ENCODE measurements around the gene KCNAB2. TPM values are rescaled to one million over a fixed set of nuclear protein-coding genes. Genes with fewer than 3 reads are reported as not detected.

KCNAB2 gene
- total RNA-seq, 4 donors from 2014 or later, result 10.9 to 12.6 (median 11.7) TPM

DNA sequence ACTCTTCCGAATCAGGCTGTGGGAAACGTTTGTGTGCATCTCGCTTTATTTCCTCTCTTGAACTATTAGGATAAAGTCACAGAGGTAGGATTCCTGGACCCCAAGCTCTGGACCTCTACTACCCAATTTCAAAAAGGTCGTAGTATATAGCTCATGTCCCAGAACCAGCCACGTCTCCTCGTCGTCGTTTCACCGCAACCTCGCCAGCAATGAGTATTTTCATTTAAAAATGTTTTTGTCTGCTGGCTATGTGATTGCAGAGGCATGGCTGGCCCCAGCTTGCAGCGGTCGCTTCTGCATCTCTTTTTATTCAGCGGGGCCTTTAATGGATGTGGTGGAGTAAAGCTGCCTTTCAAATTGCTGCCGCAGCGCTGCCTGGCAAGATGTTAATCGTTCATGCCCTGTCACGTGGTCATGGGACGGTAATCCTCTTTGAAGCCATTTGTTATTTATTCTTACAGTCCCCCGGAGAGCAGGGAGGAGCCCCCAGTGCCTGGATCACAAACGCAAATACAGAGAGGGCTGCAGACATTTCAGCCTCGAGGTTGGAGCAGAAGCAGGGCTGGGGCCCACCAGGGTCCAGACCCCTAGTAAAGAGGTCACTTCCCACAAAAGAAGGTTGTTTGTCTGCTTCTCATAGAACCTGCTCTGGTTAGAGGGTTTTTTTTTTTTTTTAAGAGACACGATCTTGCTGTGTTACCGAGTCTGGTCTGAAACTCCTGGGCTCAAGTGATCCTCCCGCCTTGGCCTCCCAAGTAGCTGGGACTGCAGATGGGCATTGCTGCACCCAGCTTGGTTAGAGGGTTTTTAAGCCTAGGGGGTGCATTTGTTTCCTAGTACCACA, 41.9 kb upstream of the KCNAB2 start:
- Histone ChIP-seq H3K9me3 (no peaks in the 10 kb centered on the region), H3K36me3 (no peaks in the 10 kb centered on the region), H3K27ac (no peak overlapping the region), H3K4me3 (no peak overlapping the region), H3K4me1 (no peaks in the 10 kb centered on the region), H3K27me3 (no peaks in the 10 kb centered on the region)
- no peak for ATAC-seq
- WGBS, 2 donors (ENCODE audit: low coverage in 1 of 2), result 68 to 82% methylated on average over 13 to 15 of the region's 24 CpGs
- TF ChIP-seq POLR2AphosphoS5 (IDR thresholded peaks at IDR 0.05) (no peak), POLR2A (IDR thresholded peaks at IDR 0.05) (no peak), EP300 (IDR thresholded peaks at IDR 0.05) (no peak)
- TF ChIP-seq, protein P1, sequence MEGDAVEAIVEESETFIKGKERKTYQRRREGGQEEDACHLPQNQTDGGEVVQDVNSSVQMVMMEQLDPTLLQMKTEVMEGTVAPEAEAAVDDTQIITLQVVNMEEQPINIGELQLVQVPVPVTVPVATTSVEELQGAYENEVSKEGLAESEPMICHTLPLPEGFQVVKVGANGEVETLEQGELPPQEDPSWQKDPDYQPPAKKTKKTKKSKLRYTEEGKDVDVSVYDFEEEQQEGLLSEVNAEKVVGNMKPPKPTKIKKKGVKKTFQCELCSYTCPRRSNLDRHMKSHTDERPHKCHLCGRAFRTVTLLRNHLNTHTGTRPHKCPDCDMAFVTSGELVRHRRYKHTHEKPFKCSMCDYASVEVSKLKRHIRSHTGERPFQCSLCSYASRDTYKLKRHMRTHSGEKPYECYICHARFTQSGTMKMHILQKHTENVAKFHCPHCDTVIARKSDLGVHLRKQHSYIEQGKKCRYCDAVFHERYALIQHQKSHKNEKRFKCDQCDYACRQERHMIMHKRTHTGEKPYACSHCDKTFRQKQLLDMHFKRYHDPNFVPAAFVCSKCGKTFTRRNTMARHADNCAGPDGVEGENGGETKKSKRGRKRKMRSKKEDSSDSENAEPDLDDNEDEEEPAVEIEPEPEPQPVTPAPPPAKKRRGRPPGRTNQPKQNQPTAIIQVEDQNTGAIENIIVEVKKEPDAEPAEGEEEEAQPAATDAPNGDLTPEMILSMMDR (IDR thresholded peaks at IDR 0.05), result no peak

DNA sequence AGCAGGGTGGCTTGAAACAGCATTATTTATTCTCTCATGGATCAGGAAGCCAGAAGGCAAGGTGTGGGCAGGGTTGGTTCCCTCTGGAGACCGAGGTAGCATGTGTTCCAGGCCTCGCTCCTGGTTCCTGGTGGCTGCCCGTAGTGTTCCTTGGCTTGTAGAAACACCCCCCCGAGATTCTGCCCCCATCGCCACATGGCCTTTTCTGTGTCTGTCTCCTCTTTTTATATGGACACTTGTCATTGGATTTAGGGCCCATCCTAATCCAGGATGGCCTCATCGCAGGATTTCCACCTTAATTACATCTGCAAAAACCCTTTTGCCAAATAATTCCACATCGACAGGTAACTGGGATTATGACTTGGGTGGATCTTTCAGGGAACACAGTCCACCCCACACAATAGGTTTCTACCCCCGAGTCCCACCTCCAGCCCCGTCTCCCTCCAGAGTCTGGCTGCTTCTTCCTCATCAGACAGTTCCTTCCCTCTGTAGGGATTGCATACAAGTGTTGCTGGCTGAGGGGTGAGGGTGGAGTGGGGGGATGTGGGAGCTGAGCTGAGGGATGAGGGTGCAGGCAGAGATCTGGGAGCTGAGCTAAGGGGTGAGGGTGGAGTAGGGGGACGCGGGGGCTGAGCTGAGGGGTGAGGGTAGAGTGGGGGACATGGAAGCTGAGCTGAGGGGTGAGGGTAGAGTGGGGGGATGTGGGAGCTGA, 41.1 kb upstream of the KCNAB2 start:
- Histone ChIP-seq H3K9me3 (no peaks in the 10 kb centered on the region), H3K27ac (no peak overlapping the region), H3K36me3 (no peaks in the 10 kb centered on the region), H3K27me3 (no peaks in the 10 kb centered on the region), H3K4me3 (no peak overlapping the region), H3K4me1 (no peaks in the 10 kb centered on the region)
- TF ChIP-seq, protein P1 (IDR thresholded peaks at IDR 0.05), result no peak
- TF ChIP-seq POLR2AphosphoS5 (IDR thresholded peaks at IDR 0.05), result no peak
- WGBS, 2 donors (ENCODE audit: low coverage in 1 of 2), result 93% methylated on average over 4 of the region's 11 CpGs; no CpG with 5 or more reads in 1 of the 2 donors
- no peak for ATAC-seq

DNA sequence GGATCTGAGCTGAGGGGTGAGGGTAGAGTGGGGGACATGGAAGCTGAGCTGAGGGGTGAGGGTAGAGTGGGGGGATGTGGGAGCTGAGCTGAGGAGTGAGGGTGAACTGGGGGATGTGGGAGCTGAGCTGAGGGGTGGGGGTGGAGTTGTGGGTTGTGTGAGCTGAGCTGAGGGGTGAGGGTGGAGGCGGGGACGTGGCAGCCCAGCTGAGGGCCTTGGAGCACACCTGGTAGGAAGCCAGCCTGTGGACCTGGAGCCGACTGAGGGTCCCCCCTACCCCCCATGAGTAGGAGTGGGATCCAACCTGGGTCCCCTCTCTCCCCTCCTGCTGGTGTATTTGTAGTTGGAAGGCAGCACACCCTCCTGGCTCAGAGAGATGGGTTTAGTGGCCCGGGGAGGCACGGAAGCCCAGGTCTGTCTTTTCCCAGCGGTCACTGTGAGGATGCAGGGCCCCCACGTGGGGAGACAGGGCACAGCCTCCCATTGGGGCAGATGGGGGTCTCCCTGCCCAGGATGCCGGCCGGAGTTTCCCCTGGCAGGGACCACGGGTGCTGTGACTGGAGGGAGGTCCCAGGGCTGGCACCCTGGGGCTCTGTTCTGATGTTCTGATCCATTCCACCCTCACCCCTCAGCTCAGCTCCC, 40.3 kb upstream of the KCNAB2 start:
- 90% methylated on average over 2 of the region's 10 CpGs; no CpG with 5 or more reads in 1 of the 2 donors for WGBS, 2 donors (ENCODE audit: low coverage in 1 of 2)
- H3K27me3 ChIP-seq, result no peaks in the 10 kb centered on the region
- H3K9me3 ChIP-seq, result no peaks in the 10 kb centered on the region
- no peak overlapping the region for H3K27ac ChIP-seq
- no peaks in the 10 kb centered on the region for H3K36me3 ChIP-seq
- no peak for ATAC-seq
- no peak overlapping the region for H3K4me3 ChIP-seq
- no peak for TF ChIP-seq EP300 (IDR thresholded peaks at IDR 0.05)
- no peak for TF ChIP-seq POLR2AphosphoS5 (IDR thresholded peaks at IDR 0.05)
- TF ChIP-seq, protein P1 (IDR thresholded peaks at IDR 0.05), result no peak
- TF ChIP-seq POLR2A (IDR thresholded peaks at IDR 0.05), result no peak
- no peaks in the 10 kb centered on the region for H3K4me1 ChIP-seq

GRCh38 chr1:6006882-6007281, 38.8 kb upstream of the KCNAB2 start:
- H3K27ac ChIP-seq, result no peak overlapping the region
- TF ChIP-seq EP300 (IDR thresholded peaks at IDR 0.05) (no peak), POLR2AphosphoS5 (IDR thresholded peaks at IDR 0.05) (no peak), POLR2A (IDR thresholded peaks at IDR 0.05) (no peak)
- TF ChIP-seq, protein P1 (IDR thresholded peaks at IDR 0.05), result no peak
- no peaks in the 10 kb centered on the region for H3K4me1 ChIP-seq
- H3K9me3 ChIP-seq, result no peaks in the 10 kb centered on the region
- H3K36me3 ChIP-seq, result no peaks in the 10 kb centered on the region
- ATAC-seq, result no peak
- 80% methylated on average over 1 of the region's 12 CpGs; no CpG with 5 or more reads in 1 of the 2 donors for WGBS, 2 donors (ENCODE audit: low coverage in 1 of 2)
- no peaks in the 10 kb centered on the region for H3K27me3 ChIP-seq
- no peak overlapping the region for H3K4me3 ChIP-seq
